Stomach (tissue), 4 donors: ENCODE results near the gene VCX3B.

Experiments
- CTCF ChIP-seq, 7 experiments: fragments of 450-650 bp in 4 of 7; fragments of 200-600 bp in 3 of 7; sonication (generic) in 3 of 7; IDR thresholded peaks; one replicate each; pipeline ENCODE4 v1.5.1; 2016 to 2019; ENCODE audit warnings: antibody characterized with exemption in 7 of 7, control low read depth in 2 of 7, mild to moderate bottlenecking in 1 of 7
- EP300 ChIP-seq: sonication (generic); formaldehyde crosslinking; IDR thresholded peaks from one replicate; pipeline ENCODE4 v1.6.1; 2017; ENCODE audit warnings: antibody characterized with exemption
- POLR2A ChIP-seq, 4 donors: fragments of 450-650 bp; IDR thresholded peaks; one replicate each; pipeline ENCODE4 v1.6.1; 2016; ENCODE audit warnings: antibody characterized with exemption in 4 of 4, control low read depth in 2 of 4, mild to moderate bottlenecking in 1 of 4, moderate library complexity in 1 of 4
- POLR2AphosphoS5 ChIP-seq, 3 donors: sonication (generic); formaldehyde crosslinking; IDR thresholded peaks; one replicate each; pipeline ENCODE4 v1.6.1; 2016; ENCODE audit warnings: antibody characterized with exemption in 3 of 3

GRCh38 chrX:8429692-8430249, 34.9 kb upstream of the VCX3B start:
- no peak for TF ChIP-seq POLR2AphosphoS5 (IDR thresholded peaks at IDR 0.05)
- TF ChIP-seq POLR2A (IDR thresholded peaks at IDR 0.05), result no peak
- no peak for TF ChIP-seq CTCF (IDR thresholded peaks at IDR 0.05)
- TF ChIP-seq EP300, result no peak
